ELF-1 (cell line): ENCODE results near the gene PTMS.

Experiments used
- DNase-seq: peaks from one replicate; pipeline ENCODE4 v3.0.0-alpha.2; 2016; ENCODE audit warnings: low read depth, low spot score

The PTMS gene

DNA sequence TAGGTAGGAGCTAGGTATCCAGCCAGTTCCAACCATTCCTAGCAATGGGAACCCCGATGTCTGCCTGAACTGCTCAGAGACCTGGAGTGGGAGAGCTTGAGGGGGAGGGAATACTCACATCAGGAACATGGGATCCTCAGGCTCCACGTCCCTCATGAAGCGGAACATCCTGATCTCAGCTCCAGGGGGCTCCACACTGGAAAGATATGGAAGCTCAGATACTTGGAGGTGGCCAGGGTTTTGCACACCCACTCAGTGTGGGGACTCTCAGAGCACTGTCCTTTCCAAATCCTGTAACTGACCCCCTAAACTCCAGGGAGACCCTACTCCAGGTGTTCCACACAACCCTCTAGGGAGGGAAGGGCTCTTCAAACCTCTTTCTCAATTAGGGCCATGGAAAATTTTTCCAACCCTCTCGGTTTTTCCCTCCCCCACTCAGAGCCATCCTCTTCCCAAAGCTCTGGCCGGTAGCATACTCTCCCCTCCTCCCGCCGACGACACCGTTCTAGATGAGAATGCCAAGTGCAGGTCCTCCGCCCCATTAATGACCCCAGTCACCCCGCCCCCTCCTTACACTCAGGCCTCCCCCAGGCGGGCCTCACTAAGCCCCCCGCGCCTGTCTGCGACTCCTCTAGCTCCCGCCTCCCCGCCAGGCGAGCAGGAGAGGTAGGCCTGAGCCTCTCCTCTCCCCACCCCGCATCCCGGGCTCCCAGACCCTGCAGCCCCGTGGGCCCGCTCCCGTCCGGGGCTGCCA lies 13.8 kb upstream of the PTMS start:
- DNase-seq: no peak

DNA sequence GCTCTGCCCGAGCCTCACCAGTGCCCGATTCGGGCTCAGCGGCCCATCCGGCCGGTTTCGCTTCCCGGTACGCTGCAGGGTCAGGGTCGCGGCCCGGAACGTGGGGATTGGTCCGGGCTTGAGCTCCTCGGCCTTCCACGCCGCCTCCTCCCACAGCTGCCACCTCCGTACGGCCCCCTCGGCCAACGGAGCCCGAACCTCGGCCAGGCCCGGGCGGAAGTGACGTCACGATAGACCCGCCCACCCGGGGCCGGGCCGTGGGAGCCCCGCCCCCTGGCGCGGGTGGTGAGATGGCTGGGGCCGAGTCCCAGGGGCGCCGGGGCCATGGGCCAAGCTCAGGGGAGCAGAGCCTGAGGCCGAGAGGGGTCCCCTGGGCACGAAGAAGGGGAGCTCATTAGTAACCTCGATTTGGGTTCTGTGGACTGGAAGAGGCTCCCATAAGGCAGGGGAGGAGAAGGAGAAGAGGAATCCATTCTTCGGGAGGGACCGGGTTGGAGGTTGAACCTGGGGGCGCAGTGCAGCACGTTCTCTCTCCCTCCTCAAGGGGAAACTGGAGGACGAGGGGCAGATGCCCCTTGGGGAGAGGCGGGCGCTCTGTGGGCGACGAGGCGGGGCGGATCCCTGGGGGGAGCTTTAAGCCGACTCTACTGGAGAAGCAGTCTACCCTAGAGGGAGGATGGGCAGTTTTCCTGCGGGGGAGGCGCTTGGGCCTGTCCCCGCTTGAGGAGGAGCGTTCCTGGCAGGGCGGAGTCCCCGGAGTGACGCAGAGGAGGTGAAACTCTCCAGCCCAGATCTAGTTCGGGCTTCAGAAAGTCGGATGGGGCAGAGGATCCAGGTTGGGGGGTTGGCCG lies 13.0 kb upstream of the PTMS start, which contains the start of gene MLF2:
MLF2 (minus strand) TSS at position 221 of the 851 bp plus-strand sequence. CDS start 807 bp downstream, outside the sequence.
- DNase-seq: peak; percentile 100

DNA sequence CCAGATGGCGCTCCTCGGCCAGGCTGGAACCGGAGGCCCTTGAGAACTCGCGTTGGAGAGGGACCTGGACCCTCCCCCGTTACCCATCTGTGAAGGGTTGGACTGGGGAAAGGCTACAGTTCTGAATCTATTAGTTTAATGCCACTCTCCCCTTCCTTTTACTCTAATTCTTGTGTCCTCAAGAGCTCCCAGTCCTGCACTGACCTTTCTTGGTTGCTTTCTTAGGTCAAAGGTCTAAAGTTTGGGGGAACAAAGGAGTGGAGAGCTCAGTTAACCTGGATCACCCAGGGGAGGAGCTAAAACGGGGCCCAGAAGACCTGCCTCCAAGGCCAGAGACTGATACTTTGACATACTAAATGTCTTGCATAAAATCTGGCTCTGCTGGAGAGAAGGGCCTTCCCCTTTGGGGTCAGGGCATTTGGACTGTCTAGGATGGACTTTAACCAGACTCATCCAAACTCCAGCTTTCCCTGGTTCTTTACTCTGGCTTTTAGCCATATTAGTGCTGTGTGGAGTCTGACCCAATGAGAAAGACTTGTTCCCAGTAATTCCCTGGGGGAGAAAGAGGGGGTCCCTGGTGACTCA lies 12.3 kb upstream of the PTMS start:
- DNase-seq: no peak

DNA sequence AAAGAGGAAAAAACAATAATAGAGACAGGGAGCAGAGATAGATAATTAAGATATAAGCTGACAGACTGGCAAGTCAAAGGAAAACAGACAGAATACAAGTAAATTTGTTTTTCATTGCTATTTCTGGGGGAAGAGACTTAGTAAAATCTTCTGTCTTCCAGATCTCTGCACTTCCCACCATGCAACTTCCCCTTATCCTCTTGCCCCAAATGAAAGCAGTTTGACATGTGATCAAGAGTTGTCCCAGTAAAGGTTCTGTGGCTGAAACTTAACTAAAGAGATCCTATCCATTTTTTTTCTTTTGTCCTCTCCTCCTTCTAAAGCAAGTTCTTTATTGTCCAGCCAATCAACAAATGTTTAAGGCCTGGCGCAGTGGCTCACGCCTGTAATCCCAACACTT lies 11.8 kb upstream of the PTMS start:
- no peak for DNase-seq

DNA sequence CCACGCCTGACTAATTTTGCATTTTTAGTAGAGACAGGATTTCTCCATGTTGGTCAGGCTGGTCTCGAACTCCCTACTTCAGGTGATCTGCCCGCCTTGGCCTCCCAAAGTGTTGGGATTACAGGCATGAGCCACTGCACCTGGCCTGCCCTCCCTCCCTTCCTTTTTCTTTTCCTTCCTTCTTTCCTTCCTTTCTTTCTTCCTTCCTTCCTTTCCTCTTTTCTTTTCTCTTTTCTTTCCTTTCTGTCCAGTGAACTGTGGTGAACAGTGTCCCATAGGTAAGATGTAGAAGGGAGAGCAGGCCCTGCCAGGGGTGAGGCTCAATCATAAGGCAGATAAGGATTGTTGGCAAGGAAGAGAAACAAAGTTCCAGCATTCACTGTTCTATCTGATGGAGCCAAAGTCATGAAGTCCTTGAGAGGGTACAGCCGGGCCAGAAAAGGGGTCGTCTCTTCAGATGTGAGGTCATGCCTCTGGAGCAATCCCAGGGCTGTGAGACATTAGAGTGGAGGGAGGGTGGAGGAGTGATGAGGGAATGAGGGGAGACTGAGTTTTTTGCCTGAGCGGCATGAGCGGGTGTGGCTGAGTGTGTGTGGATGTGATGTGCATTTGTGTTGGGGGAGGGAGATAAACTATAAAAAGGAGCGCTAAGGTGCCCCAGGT lies 9.0 kb upstream of the PTMS start:
- no peak for DNase-seq

DNA sequence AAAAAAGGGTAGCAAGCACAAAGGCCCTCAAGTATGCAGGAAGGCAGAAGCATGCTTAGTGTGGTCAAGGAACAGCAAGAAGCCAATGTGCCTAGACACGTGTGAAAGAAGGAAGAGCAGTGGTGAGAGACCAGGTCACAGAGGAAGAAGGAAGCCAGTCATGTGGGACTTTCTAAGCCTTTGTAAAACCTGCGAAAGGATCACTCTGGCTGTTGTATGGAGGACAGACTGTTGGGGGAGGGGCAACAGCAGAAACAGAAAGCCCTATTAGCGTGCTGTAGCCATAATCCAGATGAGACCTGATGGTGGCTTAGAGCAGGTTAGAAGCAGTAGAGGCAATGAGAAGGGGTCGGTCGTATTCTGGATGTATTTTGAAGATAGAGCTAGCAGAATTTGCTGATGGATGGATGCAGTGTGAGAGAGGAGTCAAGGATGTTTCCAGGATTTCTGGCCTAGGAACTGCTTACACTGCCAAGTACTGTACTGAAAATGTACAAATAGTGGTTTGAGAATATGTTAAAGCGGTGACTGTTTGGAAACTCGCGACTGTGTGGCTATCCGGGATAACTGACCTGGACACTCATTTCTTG lies 7.6 kb upstream of the PTMS start:
- no peak for DNase-seq

DNA sequence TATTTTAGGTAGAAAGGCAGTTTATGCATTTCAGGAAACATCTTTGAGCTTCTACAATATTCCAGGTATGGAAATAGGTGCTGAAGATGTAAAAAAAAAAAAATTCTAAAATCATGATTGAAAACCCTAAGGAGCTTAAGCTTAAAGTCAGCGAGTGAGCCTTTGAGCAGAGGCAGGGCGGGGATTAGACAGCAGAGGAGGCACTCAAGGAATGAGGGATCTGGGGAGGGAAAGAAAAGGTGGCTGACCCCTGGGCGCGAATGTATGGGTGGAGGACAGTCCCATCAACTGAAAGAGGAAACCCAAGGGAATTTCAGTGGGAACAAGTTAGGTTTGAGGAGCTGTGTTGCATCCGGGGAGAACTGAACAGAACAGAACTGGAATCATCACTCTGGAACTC lies 6.4 kb upstream of the PTMS start:
- no peak for DNase-seq

DNA sequence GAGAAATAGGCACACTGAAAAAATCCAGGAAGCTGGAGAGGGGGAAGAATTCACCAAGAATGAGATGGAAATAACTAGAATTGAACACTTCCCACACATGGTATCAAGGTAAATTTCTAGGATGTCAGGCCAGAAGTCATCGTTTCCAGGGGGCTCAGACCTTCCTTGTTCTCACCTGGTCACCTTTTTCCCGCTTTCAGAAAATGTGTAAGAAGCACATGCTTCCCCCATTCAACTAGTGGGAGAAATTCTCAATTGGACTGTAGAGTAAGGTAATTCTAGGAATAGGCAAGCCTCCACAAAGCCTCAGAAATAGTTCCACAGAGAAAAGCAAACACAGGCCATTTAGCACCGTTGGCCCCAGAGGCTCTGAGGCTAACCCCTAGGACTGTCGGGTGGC lies 2.8 kb upstream of the PTMS start:
- DNase-seq: no peak

DNA sequence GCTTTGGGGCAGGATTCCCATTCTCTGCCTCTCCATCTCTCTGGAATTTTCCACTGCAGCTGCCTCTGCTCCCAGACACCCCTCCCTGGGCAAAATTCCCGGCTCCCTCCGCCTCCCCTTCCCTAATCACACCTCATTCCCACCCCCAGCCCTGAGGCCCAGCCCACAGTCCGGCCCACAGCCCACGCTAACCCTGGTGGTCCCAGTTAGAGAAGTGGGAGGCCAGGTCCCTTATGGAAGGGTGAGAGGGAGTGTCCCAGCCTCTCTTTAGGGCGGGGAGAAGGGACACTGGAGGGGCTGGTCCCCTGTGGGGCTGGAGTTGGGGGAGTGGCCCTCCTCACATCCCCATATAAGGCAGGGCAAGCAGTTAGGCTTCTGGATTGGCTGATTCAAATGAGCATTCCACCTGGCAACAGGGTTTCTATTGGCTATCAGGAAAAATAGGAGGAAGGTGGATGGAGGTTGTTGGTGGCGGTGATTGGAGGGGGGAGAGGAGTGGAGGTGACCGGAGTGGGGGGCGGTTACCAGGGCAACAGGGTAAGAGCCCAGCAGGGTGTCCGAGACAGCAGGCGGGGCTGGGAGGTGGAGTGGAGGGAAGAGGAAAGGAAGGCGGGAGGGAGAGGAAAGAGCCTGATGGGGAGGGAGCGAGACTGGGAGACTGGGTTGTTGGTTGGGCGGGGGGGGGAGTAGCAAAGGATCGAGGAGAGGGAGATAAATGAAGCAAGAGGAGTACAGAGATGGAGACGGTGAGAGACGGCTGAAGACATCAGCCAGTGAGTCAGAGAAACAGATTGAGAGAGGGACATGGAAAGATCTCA lies 1.9 kb upstream of the PTMS start:
- peak; percentile 99 for DNase-seq

DNA sequence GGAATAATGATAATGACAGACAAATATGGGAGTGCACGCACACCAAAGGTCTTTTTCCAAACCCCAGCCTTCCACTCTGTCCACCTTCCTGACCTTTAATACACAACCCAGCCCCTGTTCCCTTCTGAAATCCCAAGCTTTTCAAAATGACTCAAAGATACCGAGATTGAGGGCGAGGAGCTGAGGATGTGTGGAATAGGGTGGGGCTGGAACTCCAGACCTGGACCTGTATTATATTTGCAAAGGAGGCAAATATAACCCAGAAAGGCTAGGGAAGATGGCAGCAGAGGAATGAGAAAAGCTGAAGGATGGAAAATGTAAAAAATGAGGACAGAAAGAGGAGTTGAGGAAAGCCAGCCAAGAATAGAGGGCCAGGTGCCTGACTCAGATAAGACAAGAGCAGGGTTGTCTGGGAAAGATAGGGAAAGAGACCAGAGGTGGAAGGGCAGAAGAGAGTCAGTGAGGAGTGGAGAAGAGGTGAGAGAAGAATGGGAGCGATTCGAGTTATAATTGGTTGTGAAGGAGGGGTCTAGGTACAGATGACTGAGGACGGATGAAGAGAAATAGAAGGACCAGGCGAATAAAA lies 1.0 kb upstream of the PTMS start:
- DNase-seq: peak; percentile 37

DNA sequence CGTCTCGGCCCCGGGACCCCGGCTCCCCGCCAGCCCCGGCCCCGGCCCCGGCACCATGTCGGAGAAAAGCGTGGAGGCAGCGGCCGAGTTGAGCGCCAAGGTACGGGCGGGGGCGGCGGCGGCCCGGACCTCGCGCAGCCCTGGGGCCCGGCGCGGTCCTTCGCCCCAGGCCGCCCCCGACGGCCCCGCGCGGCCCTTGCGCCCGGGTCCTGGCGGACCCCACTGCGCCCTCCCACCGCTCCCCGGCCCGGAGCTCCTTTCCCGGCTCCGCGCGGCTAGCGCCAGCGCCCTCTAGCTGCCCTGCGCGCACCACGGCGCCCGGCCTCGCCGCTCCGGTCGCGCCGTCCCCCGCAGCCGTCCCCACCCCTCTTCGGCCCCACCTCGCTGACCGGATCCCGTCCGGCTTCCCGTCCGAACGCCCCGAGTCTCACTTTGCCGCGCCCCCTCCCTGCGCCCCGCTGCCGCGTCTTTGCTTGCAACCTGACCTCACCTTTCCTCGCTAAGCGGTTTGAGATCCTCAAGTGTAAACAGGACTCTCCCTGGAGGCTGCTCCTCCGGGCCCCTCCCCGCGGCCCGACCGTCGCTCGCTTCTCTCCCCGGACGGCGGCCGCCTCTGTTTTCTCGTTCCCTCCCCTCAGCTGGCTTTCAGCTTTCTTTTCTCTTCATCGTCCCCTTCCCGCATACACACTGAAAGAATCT lies 637 bp downstream of the PTMS start:
- peak; percentile 68 for DNase-seq

DNA sequence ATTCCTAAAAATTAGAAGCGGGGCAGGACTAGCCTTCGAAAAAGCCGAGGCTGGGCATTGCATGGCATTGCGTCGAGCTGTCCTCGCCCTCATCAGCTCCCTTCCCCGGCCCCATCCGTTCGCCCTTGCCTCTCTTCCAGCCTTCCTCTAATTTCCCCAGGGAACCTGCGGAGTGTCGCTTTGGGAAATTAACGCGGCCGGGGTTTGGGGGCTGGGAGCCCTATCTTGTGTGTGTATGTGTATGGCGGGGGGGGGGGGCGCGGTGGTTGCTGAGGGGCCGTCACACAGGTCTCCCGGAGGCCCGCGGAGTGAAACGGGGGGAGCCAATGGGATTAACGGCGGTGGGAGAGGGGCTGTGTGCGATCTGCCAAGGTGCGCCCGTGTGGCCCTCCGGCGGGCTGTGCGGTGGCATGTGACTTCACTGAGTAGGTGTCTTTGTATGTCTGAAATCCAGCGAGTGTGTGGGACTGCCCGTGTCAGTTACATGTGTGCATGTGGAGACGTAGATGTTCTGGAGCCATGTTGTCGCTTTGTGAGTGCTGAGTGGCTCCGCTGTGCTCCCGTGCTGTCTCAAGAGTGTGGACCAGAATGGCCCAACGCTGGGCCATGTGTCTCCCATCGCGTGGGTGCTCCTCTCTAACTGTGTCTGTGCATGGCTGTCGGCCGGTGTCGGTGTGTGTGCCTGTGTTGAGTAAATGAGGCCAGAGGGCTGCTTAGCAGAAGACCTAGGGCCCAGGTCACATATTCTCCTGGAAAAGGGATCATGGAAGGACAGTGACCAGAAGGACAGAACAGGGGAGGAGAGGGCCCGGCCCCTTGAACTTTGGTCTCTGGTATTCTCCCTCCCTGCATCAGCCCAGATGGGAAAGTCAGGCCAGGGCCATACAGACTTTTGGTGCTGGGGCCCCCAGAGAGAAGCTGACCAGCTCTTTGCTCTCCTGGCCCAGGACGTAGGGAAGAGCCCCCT lies 1.5 kb downstream of the PTMS start:
- no peak for DNase-seq

DNA sequence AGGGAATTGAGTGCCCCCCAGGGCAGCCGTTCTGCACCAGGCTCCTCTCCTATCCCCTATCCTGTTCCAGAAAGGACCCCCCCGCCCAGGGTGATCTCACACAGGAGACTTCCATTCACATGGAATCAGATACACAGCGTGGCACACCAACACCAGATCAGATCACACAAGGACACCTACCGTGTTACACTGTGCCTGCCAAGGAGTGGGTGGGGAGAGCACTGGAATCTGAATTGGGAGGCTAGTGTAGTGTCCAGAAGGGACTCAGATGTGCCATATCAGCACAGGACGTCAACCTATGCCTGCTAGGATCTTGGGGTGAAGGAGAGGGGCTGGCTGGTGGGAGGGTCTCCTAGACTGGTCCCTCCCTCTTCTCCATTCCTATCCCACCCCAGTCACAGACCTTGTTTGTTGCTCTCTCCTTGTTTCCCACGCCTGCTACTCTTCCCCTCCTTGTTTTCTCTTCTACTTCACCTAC lies 2.3 kb downstream of the PTMS start:
- DNase-seq: peak; percentile 45

DNA sequence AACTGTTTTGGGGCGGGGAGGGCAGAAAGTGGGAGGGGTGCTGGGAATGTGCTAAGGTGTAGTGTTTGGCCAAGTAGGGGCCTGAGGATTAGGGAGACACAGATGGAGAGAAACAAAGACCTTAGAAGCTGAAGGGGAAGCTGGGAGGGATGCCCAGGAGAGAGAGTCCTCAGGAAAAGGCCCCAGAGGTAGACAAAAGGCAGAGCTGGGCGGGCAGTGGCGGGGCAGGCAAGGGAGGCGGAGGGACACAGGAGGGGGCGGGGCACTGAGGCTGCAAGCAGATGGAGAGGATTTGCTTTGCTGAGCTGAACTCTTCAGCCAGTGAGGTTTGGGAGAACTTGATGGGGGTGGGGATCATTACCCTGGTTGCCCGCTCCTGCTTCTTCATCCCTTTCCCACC lies 2.8 kb downstream of the PTMS start:
- peak; percentile 67 for DNase-seq

DNA sequence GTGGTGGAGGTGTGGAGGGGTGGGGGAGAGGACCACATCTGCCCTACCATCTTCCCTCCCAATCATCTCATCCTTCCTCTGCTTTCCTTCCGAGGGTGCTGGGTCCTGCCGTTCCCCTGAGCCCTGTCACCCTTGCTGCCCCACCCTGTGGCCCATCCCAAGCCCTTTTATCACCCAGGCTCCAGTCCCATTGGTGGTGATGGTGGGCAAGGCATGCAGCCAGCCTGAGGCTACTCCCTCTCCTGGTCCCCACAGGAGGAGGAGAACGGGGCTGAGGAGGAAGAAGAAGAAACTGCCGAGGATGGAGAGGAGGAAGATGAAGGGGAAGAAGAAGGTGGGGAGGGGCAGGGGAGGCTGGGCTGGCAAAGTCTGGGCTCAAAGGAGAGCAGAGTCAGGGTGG lies 3.5 kb downstream of the PTMS start:
- no peak for DNase-seq

DNA sequence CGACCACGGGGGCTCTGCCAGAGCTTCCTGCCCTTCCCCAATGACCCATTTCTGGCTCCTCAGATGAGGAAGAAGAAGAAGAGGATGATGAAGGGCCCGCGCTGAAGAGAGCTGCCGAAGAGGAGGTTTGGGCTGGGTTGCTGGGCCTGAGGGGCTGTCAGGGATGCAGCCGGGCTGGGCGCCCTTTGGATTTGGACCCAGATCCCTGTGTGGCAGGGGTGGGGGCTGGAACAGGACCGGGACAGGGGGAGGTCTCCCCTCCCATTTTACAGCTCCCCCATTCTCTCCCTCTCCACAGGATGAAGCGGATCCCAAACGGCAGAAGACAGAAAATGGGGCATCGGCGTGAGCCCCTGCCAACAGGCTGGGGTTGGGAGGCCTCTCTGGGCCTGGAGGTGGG lies 3.9 kb downstream of the PTMS start:
- DNase-seq: no peak

DNA sequence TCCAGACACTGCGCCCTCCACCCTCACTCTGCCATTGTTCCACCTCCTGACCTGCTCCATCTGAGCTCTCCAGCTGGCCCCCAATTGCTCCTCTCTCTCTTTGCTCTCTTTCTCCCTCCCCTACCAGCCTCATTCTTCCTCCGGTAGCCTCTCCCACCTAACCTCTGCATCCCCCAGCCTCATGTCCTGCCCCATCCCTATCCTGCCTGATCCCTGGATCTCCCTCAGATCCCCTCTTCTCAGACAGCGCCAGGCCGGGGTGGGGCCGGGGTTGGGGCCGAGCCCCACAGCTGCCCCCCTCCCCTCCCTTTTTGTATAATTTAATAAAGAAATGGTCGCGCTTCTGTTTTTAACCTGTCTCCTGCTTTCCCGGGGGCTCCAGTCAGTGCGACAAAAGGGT lies 4.4 kb downstream of the PTMS start:
- no peak for DNase-seq

DNA sequence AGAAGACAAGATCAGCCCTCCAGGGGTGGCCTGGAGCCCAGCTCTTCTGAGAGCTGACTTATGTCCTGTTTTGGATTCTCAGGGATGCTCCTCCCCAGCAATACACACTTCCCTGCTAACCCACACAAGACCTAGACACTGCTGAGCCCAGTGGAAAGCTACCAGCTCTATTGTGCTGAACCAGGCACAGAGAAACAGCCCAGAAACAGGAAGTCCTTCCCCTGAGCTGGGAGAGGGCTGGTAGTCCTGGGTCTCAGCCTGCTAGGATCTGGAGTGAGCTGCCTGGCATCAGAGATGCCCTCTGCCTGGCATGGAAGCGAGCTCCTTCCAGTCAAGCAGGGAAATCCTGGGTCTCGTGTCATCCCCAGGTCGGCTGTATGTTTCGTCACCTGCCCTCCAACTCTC lies 4.9 kb downstream of the PTMS start:
- no peak for DNase-seq
